Measurements from ENCODE around the gene C3orf33.
A peak's percentile ranks its signal among the peaks of the same experiment; 100 is the strongest.

The C3orf33 gene

DNA sequence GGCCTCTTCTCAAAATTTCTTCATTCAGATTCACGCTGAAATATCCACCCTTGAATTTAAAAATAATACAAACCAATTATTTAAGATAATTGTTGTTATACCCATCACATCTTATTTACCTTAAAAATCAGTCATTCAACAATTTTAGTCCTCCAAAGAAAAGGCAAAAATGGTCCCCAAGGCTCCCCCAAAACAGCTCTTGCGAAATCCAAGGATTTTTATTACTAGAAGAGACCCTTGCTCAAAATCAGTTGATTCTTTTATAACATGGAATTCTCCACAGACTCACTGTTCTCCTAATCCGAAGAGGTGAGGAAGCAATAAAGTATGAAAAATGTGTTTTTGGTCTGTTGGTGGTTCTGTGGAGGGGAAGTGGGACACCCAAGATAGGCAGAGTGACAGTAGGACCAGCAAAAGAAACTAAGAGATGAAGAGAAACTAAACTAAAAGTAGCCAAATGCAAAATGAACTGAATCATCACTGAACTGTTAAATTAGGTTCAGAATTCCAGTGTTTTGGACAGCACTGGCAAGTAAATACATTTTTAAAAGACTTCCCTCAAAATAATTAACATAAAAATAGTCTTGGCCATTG is 42.1 kb downstream of the C3orf33 start:
- no peak for DNase-seq
- TF ChIP-seq GATA1 (IDR thresholded peaks at IDR 0.05; ENCODE audit: low read depth, low read length) (no peak), POLR2A (IDR thresholded peaks at IDR 0.05; ENCODE audit: low read length) (no peak)

DNA sequence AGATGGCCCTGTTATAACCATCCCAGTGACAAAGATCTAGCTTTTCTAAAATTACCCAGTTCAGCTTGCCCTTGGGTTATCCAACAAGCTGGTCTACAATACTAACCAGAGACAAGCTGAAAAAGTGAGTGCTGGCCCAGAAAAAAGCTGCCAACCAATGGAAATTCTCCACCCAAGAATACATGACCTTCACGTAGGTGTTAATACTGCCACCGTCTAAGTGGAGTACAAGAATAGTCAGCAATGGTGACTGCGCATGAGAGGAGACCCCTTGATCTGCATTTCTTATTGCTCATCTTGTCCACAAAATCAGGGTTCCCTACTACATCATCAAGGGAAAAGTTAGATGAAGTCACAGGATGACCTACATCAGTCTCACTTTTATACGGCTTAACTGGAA is 45.4 kb downstream of the C3orf33 start:
- no peak for DNase-seq
- TF ChIP-seq GATA1 (IDR thresholded peaks at IDR 0.05; ENCODE audit: low read depth, low read length) (no peak), POLR2A (IDR thresholded peaks at IDR 0.05; ENCODE audit: low read length) (no peak)

GRCh38 chr3:155757577-155757976 is 48.5 kb downstream of the C3orf33 start:
- DNase-seq, result no peak
- TF ChIP-seq POLR2A (IDR thresholded peaks at IDR 0.05; ENCODE audit: low read length), result no peak
- TF ChIP-seq GATA1 (IDR thresholded peaks at IDR 0.05; ENCODE audit: low read depth, low read length), result no peak

GRCh38 chr3:155753038-155753639 is 52.9 kb downstream of the C3orf33 start:
- no peak for TF ChIP-seq GATA1 (IDR thresholded peaks at IDR 0.05; ENCODE audit: low read depth, low read length)
- TF ChIP-seq POLR2A (IDR thresholded peaks at IDR 0.05; ENCODE audit: low read length), result no peak
- peak; percentile 50 to 55 for DNase-seq

GRCh38 chr3:155748611-155749365 is 57.3 kb downstream of the C3orf33 start:
- TF ChIP-seq POLR2A (IDR thresholded peaks at IDR 0.05; ENCODE audit: low read length) (no peak), GATA1 (IDR thresholded peaks at IDR 0.05; ENCODE audit: low read depth, low read length) (no peak)
- DNase-seq, result no peak

DNA sequence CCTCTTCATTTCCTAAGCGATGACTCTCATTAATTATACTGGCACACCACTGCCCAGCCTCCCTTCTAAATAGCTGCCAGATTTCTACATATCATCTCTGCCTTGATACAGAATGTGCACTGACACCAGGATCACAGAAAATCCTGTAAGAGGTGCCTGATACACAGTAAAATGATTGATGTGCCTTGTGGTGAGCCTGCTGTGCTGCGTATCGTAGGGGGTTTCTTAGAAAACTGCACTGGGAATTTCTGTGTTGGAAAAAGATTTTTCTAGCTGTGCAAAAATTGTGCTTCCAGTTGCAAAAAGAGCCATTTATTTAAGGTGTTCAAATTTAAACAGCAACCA is 58.2 kb downstream of the C3orf33 start:
- TF ChIP-seq GATA1 (IDR thresholded peaks at IDR 0.05; ENCODE audit: low read depth, low read length), result no peak
- no peak for TF ChIP-seq POLR2A (IDR thresholded peaks at IDR 0.05; ENCODE audit: low read length)
- no peak for DNase-seq

GRCh38 chr3:155747286-155747945 is 58.7 kb downstream of the C3orf33 start:
- TF ChIP-seq POLR2A (IDR thresholded peaks at IDR 0.05; ENCODE audit: low read length) (no peak), GATA1 (IDR thresholded peaks at IDR 0.05; ENCODE audit: low read depth, low read length) (no peak)
- no peak for DNase-seq

- TF ChIP-seq POLR2A (IDR thresholded peaks at IDR 0.05; ENCODE audit: low read length), result no peak
- no peak for TF ChIP-seq GATA1 (IDR thresholded peaks at IDR 0.05; ENCODE audit: low read depth, low read length)
- no peak for DNase-seq
Observed at GRCh38 chr3:155746703-155747102, 59.4 kb downstream of the C3orf33 start.

DNA sequence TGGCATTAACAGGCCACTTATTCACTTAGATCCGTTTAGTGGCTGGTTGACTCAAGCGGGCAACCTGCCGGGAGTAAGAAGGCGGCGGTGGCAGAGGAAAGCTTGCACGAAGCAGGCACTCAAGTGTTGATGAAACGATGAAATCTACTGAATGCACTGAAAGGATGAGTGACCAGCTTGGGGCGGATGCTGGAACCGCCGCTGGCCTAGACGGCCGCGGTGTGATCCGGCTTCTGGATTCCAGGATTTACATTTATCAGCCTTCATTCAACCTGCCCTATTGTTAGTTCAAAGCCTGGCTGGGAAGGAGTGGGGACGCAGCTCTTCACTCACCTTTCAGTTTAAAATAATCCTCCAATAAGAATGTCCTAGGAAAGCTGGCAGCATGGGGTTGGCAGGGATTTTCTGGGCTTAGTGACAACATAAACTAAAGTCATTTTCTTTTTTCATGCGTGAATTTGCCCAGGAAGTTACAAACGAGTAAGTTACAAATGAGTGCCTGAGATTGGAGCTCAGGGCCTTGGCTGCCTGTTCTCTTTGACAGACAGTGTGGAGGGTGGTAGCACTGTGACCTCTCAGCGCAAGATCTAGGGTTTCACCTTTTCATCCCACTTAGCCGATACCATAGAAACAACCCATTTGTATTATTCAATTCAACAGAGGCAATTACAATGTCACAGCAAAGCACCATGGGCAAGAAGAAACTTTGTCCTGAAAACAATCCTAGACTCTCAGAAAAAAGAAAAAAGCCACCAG is 60.1 kb downstream of the C3orf33 start:
- DNase-seq, result peak; percentile 15 to 16
- no peak for TF ChIP-seq POLR2A (IDR thresholded peaks at IDR 0.05; ENCODE audit: low read length)
- no peak for TF ChIP-seq GATA1 (IDR thresholded peaks at IDR 0.05; ENCODE audit: low read depth, low read length)

GRCh38 chr3:155744626-155745324 is 61.3 kb downstream of the C3orf33 start, which contains the start of gene PLCH1:
TSS of gene PLCH1 (minus strand) at chr3:155745071. CDS start at chr3:155704224, 40,847 bp downstream.
- no peak for TF ChIP-seq POLR2A (IDR thresholded peaks at IDR 0.05; ENCODE audit: low read length)
- TF ChIP-seq GATA1 (IDR thresholded peaks at IDR 0.05; ENCODE audit: low read depth, low read length), result no peak
- DNase-seq, result peak; percentile 64 to 71

- TF ChIP-seq GATA1 (IDR thresholded peaks at IDR 0.05; ENCODE audit: low read depth, low read length) (no peak), POLR2A (IDR thresholded peaks at IDR 0.05; ENCODE audit: low read length) (no peak)
Observed at GRCh38 chr3:155744010-155744625, 62.0 kb downstream of the C3orf33 start.

GRCh38 chr3:155743606-155744005 is 62.5 kb downstream of the C3orf33 start:
- TF ChIP-seq POLR2A (IDR thresholded peaks at IDR 0.05; ENCODE audit: low read length), result no peak
- no peak for TF ChIP-seq GATA1 (IDR thresholded peaks at IDR 0.05; ENCODE audit: low read depth, low read length)

More at GRCh38 chr3:155744010-155744625, 62.0 kb downstream of the C3orf33 start:
- peak; percentile 18 to 40 for DNase-seq

More at GRCh38 chr3:155743606-155744005, 62.5 kb downstream of the C3orf33 start:
- DNase-seq, result no peak

Data from erythroblast (primary cell).